Stimulated activated CD4-positive, alpha-beta T cell treated with anti-CD3 and anti-CD28 coated beads, Interleukin-15, amount 100 ng/mL, for 24 hours (primary cell): ENCODE results near the gene IDH1.
"Not testable (repeated sequence)": the region's sequence is repeated elsewhere in the genome, so short reads cannot be mapped to it uniquely, and the experiment has no call there.

ENCODE experiments used
- DNase-seq: peaks from one replicate; pipeline ENCODE4 v3.0.0-alpha.2; 2020

The IDH1 gene

DNA sequence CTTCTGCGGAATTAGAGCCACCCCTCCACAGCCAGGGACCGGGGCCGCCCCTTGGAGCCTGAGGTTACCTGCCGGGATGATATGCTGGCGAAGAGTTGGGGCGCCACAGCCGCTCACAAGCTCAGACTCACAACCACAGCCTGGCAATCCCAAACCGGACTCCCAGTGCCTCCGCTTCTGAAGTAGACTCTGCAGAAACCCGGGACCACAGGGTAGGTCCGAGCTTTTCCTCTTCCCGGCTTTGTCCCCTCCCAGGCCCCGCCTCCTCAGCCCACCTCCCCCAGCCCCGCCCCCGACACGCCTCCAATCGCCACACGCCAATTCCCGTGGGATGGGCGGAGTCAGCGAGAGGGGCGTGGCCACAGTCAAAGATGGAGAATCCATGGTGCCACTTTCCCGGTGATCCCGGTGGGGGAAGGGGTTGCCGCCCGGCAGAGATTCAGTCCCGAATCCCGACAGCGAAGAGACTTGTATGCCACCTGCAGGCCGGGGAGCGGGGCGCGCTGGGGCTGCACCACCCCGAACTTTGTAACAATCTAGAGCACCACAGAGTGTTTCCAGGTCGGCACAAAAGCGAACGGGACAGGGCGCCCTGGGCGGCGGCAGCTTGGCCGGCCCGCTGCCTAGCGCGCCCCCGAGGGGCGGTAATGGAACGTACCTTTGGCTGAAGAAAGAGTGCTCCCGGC lies at the start of gene IDH1:
TSS of gene IDH1 (minus strand) at position 201 of the 686 bp plus-strand sequence. CDS start 3,520 bp downstream, outside the sequence.
- peak; percentile 98 for DNase-seq

DNA sequence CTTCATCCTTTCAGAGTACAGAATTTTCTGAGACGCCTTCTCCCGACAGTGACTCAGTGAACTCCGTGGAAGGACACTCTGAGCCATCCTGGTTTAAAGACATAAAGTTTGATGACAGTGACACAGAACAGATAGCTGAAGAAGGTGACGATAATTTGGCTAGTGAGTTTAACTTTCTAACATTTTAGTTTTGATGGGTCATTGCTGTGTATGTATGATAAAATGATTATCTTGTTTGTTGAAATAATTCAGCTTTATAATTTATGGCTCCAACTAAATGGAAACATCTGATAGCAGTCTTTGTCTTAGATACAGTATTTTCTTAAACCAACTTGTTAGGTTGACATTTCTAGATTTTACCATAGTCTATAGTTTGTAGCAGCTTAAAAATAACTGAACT lies 49.3 kb upstream of the IDH1 start:
- no peak for DNase-seq

DNA sequence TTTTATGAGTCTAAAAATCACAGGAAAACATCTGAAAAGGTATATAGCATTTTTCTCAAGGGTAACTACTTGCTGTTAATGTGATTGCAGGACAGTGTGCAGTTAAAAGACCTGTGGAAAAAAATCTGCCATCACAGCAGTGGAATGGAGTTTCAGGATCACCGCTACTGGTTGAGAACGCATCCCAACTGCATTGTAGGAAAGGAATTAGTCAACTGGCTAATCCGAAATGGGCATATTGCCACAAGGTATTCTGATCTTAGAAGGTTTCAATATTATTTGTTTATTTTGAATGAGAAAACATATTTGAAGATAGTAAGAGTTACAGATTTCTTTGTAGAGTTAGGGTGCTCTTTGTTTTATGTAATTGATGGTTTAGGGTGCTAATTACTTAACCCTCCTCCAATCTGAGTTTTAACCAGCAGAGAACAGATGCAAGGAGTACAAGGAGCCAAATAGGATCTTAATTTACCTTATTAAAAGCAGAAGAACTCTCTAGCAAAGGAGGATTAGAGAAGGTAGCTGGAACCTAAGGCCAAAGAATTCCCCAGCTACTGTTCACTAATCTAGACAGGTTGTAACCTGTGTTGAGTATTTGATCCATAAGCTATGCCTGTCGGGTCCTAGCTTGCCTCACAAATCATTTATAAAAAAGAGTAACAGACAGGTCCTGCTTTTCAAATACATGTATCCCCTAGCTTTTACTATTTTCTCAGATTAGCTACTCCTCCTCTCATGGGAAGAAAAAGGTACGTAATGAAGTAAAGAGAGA lies 46.2 kb upstream of the IDH1 start:
- no peak for DNase-seq

GRCh38 chr2:208297961-208298360 lies 43.1 kb upstream of the IDH1 start:
- DNase-seq = no peak

DNA sequence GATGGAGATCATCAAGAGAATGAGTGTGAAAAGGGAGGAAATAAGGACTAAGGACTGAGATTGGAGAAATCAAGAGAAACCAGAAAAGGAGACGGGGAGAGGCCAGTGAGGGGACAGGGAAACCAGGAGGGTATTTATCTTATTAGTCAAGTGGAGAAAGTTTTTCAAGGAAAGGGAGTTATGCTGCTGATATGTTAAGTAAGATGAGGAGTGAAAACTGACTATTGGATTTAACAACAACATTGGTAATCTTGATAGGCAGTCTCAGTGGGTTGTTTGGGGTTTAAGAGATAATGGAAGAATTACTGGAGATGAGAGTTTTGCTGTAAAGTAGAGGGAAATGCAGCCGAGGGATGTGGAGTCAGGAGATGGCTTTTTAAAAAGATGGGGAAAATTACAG lies 41.7 kb upstream of the IDH1 start:
- DNase-seq = no peak

DNA sequence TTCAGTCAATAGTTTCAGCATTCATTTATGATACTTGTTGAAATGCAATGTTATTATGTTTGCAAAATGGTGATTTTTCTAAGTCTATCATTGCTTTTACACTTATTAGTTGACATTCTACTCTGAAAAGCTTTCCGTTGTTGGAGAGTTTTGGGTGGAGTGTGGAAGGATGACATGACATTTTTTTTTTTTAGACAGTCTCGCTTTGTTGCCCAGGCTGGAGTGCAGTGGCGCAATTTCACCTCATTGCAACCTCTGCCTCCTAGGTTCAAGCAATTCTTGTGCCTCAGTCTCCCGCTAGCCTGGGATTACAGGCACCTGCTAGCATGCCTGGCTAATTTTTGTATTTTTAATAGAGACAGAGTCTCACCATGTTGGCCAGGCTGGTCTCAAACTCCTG lies 41.0 kb upstream of the IDH1 start:
- no peak for DNase-seq

DNA sequence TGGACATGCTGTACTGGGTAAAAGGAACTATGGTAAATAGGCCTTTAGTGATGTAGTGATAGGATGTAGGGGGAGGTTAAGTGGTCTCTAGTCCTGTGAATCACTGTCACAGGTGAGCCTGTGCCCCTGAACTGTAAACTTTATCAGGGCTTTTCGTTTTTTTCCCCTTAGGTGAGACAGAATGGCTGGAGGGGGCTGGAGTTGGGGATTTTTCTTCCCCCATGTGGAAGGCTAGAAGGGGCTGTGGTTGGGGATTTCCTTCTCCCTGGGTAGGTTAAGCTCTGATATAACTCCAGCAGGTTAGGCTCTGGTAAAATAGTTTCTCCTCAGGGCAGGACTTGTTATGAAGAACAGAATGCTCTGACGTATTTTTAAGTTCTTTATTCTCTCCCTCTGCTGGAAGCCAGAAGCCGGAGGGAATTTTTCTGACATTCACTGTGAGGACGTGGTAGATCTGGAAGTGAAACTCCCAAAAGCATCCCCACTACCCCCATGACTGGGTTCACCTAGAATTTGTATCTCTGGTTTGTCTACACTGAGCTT lies 39.7 kb upstream of the IDH1 start:
- DNase-seq = no peak

- DNase-seq = no peak
Observed at GRCh38 chr2:208285853-208286252, 31.0 kb upstream of the IDH1 start.

GRCh38 chr2:208280933-208281332 lies 26.1 kb upstream of the IDH1 start:
- no peak for DNase-seq

DNA sequence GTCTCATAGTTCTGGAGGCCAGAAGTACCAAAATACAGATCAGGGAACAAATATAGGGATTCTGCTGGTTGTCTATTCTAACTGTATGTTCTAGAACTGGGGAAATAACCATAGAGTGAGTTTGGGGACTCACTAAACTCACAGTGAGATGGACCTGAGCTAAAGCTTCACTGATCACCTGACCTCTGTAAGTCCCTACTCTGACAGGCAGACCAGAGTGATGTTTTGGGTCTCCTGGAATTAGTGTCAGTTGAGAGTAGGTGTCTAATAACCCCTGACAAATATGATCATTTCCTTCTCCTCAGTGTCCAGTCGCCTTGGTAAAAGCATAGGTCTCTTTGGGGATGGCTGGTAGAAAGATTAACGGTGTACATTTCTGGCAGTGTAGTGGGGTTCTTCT lies 25.4 kb upstream of the IDH1 start:
- no peak for DNase-seq

DNA sequence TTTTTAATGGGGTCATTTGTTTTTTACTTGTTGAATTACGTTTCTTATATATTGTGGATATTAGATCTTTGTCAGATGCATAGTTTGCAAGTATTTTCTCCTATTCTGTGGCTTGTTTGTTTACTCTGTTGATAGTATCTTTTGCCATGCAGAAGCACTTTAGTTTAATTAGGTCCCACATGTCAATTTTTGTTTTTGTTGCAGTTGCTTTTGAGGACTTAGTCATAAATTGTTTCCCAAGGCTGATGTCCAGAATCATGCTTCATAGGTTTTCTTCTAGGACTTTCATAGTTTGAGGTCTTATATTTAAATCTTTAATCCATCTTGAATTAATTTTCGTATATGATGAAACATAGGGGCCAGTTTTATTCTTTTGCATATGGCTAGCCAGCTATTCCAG lies 24.4 kb upstream of the IDH1 start:
- no peak for DNase-seq

- DNase-seq = no peak
Observed at GRCh38 chr2:208278549-208278948, 23.7 kb upstream of the IDH1 start.

GRCh38 chr2:208274748-208275147 lies 19.9 kb upstream of the IDH1 start:
- DNase-seq = no peak

- no peak for DNase-seq
Observed at GRCh38 chr2:208269091-208269490, 14.2 kb upstream of the IDH1 start.

DNA sequence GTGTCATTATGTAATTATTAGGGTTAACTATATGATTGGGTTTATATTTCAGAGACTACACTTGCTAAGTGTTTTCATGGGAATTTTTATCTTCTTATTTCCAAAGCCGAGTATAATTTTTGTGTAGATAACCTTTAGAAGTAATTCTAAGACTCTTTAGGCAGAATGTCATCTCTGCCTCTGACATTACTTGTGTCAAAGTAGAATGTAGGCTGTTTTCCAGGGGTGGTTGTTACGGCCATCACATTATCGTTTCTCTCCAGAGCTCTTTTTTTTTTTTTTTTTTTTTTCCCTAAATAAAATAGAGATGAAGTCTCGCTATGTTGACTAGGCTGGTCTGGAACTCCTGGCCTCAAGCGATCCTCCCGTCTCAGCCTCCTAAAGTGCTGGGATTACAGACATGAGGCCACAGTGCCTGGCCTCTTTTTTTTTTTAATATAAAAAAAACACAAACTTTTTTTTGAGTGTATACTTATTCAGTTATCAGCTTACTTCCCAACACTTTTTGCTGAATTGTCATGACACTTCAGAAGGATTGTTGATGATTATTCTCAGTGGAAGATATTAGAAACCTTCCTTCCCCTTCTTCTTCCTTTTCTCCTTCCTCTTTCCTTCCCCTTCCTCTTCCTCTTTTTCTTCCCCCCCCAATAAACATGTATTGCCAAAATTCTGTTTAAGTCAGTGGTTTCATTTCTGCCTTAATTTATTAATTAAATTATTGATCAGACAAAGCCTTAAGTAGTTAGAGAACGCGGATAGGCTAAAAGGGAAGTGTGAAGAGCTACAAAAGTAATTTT lies 13.5 kb upstream of the IDH1 start:
- no peak for DNase-seq

DNA sequence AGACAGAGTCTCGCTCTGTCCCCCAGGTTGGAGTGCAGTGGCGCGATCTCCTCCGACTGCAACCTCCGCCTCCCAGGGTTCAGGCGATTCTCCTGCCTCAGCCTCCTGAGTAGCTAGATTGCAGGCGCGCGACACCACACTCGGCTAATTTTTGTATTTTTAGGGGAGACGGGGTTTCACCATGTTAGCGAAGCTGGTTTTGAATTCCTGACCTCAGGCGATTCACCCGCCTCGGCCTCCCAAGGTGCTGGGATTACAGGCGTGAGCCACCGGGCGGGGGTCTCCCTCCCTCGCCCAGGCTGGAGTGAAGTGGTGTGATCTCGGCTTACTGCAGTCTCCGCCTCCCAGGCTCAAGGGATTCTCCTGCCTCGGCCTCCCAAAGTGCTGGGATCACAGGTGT lies 12.7 kb upstream of the IDH1 start:
- not testable (repeated sequence) for DNase-seq

GRCh38 chr2:208266936-208267335 lies 12.1 kb upstream of the IDH1 start:
- DNase-seq = no peak

GRCh38 chr2:208266553-208266893 lies 11.7 kb upstream of the IDH1 start:
- no peak for DNase-seq

DNA sequence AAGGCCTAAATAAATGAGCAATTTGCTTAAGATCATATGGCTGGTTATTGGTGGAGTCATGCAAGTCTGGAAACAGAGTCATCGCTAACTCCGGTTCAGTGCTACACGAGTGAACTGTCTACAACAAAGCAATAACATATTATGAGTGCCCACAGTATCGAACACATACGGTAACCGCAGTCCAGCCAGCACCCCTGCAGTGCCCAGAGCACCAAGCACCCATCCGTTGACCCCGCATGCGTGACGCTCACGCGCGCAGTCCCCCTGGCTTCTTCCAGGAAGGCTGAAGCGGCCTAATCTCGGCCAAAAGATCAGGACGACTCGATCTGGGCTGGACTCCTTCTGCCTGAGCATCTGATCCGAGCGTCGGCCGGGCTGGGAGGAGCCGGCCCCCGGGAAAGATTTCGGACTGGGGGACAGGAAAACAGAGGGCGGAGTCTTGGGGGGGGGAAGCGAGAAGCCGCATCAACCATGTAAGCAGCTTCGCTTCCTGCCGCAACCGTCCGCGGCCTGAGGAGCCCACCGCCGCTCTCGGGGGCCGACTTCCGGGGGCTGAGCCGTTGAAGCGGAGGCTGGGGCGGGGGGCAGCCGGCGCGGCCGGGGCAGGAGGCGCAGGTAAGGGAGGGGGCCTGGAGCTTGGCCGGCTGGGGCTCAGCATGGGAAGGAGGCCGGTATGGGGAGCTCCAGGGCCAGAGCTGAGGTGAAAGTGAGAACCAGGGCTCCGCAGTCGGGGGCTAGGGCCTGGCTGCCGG lies 11.1 kb upstream of the IDH1 start, which contains the start of gene PIKFYVE:
TSS of gene PIKFYVE (plus strand) at position 455 of the 752 bp plus-strand sequence. CDS start 5,265 bp downstream, outside the sequence.
- peak; percentile 93 for DNase-seq

GRCh38 chr2:208265371-208265800 lies 10.5 kb upstream of the IDH1 start:
- DNase-seq = peak; percentile 61

GRCh38 chr2:208256849-208257813 lies 2.3 kb upstream of the IDH1 start:
- not testable (repeated sequence) for DNase-seq
